PC-3 (cell line): ENCODE data around the gene METAP1.

ENCODE experiments used
- EZH2phosphoT487 ChIP-seq: fragments of 300-600 bp; sonication (generic); IDR thresholded peaks from 2 replicates; pipeline ENCODE4 v1.6.1; 2018; ENCODE audit warnings: mild to moderate bottlenecking, antibody characterized with exemption, low read length, borderline replicate concordance
- TF ChIP-seq, protein P1 (sequence below): fragments of 300-600 bp; sonication (generic); conservative IDR thresholded peaks from 2 replicates; pipeline ENCODE4 v1.5.1; 2017; ENCODE audit warnings: antibody characterized with exemption, low read depth, mild to moderate bottlenecking, low read length

DNA sequence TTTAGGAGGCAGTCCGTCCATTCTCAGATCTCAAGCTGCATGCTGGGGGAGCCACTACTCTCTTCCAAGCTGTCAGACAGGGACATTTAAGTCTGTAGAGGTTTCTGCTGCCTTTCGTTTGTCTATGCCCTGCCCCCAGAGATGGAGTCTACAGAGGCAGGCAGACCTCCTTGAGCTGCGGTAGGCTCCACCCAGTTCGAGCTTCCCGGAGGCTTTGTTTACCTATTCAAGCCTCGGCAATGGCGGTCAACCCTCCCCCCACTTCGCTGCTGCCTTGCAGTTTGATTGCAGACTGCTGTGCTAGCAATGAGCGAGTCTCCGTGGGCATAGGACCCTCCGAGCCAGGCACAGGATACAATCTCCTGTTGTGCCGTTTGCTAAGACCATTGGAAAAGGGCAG is 103.8 kb downstream of the METAP1 start:
- TF ChIP-seq EZH2phosphoT487 = no peak
- TF ChIP-seq, protein P1, sequence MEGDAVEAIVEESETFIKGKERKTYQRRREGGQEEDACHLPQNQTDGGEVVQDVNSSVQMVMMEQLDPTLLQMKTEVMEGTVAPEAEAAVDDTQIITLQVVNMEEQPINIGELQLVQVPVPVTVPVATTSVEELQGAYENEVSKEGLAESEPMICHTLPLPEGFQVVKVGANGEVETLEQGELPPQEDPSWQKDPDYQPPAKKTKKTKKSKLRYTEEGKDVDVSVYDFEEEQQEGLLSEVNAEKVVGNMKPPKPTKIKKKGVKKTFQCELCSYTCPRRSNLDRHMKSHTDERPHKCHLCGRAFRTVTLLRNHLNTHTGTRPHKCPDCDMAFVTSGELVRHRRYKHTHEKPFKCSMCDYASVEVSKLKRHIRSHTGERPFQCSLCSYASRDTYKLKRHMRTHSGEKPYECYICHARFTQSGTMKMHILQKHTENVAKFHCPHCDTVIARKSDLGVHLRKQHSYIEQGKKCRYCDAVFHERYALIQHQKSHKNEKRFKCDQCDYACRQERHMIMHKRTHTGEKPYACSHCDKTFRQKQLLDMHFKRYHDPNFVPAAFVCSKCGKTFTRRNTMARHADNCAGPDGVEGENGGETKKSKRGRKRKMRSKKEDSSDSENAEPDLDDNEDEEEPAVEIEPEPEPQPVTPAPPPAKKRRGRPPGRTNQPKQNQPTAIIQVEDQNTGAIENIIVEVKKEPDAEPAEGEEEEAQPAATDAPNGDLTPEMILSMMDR = no peak
